GM12878 (cell line): ENCODE data around the gene TSPAN31. TPM values are rescaled to one million over a fixed set of nuclear protein-coding genes. Genes with fewer than 3 reads are reported as not detected.

ENCODE experiments used
- ATAC-seq: fragments of 200-7000 bp; cut with Tn5 transposase; 3 replicates; pipeline ENCODE4 v1.9.1; 2020; ENCODE audit warnings: mild to moderate bottlenecking, moderate library complexity
- BruUV-seq: library from RNA; stranded (reverse); fragments of 400-500 nt; replicated peaks from 2 replicates; lab custom pipeline; 2021; lab: Mats Ljungman, UMichigan
- CTCF ChIA-PET: fragments of 300-600 bp; sonication (Branson Sonifier 250); formaldehyde crosslinking; extraction: SDS; loops from one replicate; lab custom pipeline; 2021; ENCODE audit warnings: inconsistent platforms; lab: Yijun Ruan, JAX
- POLR2A ChIA-PET: fragments of 350-600 bp; formaldehyde crosslinking; extraction: SDS; loops from one replicate; lab custom pipeline; 2021; ENCODE audit warnings: inconsistent platforms; lab: Charles Lee
- RAD21 ChIA-PET: fragments of 300-600 bp; sonication (Branson Sonifier 250); formaldehyde crosslinking; loops from one replicate; lab custom pipeline; 2023; ENCODE audit warnings: antibody characterized with exemption; ENCODE audit not compliant: unreplicated experiment; lab: Charles Lee
- SMC1A ChIA-PET: fragments of 300-600 bp; sonication (Branson Sonifier 250); formaldehyde crosslinking; loops from one replicate; lab custom pipeline; 2023; ENCODE audit not compliant: unreplicated experiment, uncharacterized antibody; lab: Charles Lee
- DNase-seq: peaks from one replicate; pipeline ENCODE4 v3.0.0-alpha.2; 2011; ENCODE audit warnings: low read depth, low spot score
- FAIRE-seq: peaks from 3 replicates; lab custom pipeline; 2011; peaks lifted over from hg19 to GRCh38; lab: Jason Lieb, UNC
- H2AFZ ChIP-seq: 2 replicates; pipeline ENCODE4 v1.6.0; 2011; ENCODE audit warnings: low read depth, low read length, control low read depth; ENCODE audit not compliant: control insufficient read depth
- H3K27ac ChIP-seq: 2 replicates; pipeline ENCODE4 v1.5.1; 2011; ENCODE audit warnings: control low read depth; ENCODE audit not compliant: control insufficient read depth, insufficient read depth
- H3K27me3 ChIP-seq, 2 experiments: replicated peaks in 1 of 2; 2 replicates each; pipeline versions ENCODE4 v1.6.0 to v1.6.1; 2011; ENCODE audit warnings: low read length in 1 of 2; ENCODE audit not compliant: control insufficient read depth in 2 of 2, insufficient read depth in 2 of 2
- H3K36me3 ChIP-seq, 2 experiments: 2 replicates each; pipeline ENCODE4 v1.5.1; 2011; ENCODE audit warnings: low read length in 1 of 2; ENCODE audit not compliant: control insufficient read depth in 2 of 2, insufficient read depth in 2 of 2
- H3K4me1 ChIP-seq: 2 replicates; pipeline ENCODE4 v1.6.1; 2011; ENCODE audit warnings: mild to moderate bottlenecking, low read length, moderate library complexity, mixed read lengths; ENCODE audit not compliant: control insufficient read depth, insufficient read depth
- H3K4me2 ChIP-seq: 2 replicates; pipeline ENCODE4 v1.6.0; 2011; ENCODE audit warnings: control low read depth; ENCODE audit not compliant: control insufficient read depth, insufficient read depth
- H3K4me3 ChIP-seq: fragments of 200-600 bp; sonication (generic); 2 replicates; pipeline ENCODE4 v1.5.1; 2016
- H3K79me2 ChIP-seq: 2 replicates; pipeline ENCODE4 v1.6.0; 2011; ENCODE audit warnings: low read length; ENCODE audit not compliant: control insufficient read depth, insufficient read depth
- H3K9ac ChIP-seq: 2 replicates; pipeline ENCODE4 v1.8.0; 2011; ENCODE audit warnings: low read length, control low read depth, mixed read lengths; ENCODE audit not compliant: control insufficient read depth, insufficient read depth
- H3K9me3 ChIP-seq: replicated peaks from 3 replicates; pipeline ENCODE4 v1.5.1; 2011; ENCODE audit warnings: mild to moderate bottlenecking, low read length; ENCODE audit not compliant: control insufficient read depth, insufficient read depth
- H4K20me1 ChIP-seq: 2 replicates; pipeline ENCODE4 v1.6.0; 2011; ENCODE audit not compliant: control insufficient read depth, insufficient read depth
- CREM ChIP-seq: IDR thresholded peaks from 2 replicates; pipeline ENCODE4 v1.6.1; 2014; ENCODE audit warnings: antibody characterized with exemption, low read depth
- DPF2 ChIP-seq: fragments of 450-650 bp; IDR thresholded peaks from 2 replicates; pipeline ENCODE4 v1.6.1; 2017; ENCODE audit warnings: mild to moderate bottlenecking
- ETV6 ChIP-seq, 2 experiments: fragments of 450-650 bp in 1 of 2; IDR thresholded peaks in 1 of 2; conservative IDR thresholded peaks in 1 of 2; 2 replicates each; pipeline ENCODE4 v1.6.1; 2014; ENCODE audit warnings: antibody characterized with exemption in 1 of 2, borderline replicate concordance in 1 of 2, low read depth in 1 of 2, mild to moderate bottlenecking in 1 of 2, moderate library complexity in 1 of 2
- MTA3 ChIP-seq: IDR thresholded peaks from 2 replicates; pipeline ENCODE4 v1.6.1; 2012; ENCODE audit warnings: low read length, inconsistent platforms, borderline replicate concordance
- NFIC ChIP-seq: IDR thresholded peaks from 2 replicates; pipeline ENCODE4 v1.6.1; 2012; ENCODE audit warnings: low read depth, mild to moderate bottlenecking, inconsistent platforms, low read length, moderate library complexity
- NR2C1 ChIP-seq: fragments of 450-650 bp; IDR thresholded peaks from 2 replicates; pipeline ENCODE4 v1.6.1; 2017; ENCODE audit warnings: antibody characterized with exemption, mild to moderate bottlenecking, moderate library complexity
- POLR2AphosphoS2 ChIP-seq: IDR thresholded peaks from 2 replicates; pipeline ENCODE4 v1.6.1; 2011; ENCODE audit warnings: low read depth, mild to moderate bottlenecking, low read length, improper control_type of control experiment, moderate library complexity
- POLR2AphosphoS5 ChIP-seq: IDR thresholded peaks from 2 replicates; pipeline ENCODE4 v1.6.1; 2011; ENCODE audit warnings: mild to moderate bottlenecking, low read length, inconsistent platforms
- SMARCA5 ChIP-seq: fragments of 450-650 bp; IDR thresholded peaks from 2 replicates; pipeline ENCODE4 v1.6.1; 2017; ENCODE audit warnings: mild to moderate bottlenecking
- SUPT20H ChIP-seq: IDR thresholded peaks from 2 replicates; pipeline ENCODE4 v1.6.1; 2011; ENCODE audit warnings: low read depth, mild to moderate bottlenecking, low read length, moderate library complexity, borderline replicate concordance; ENCODE audit not compliant: control insufficient read depth
- WGBS: methylation state at CpG from one replicate; pipeline ENCODE4 v1.1.6; 2016; ENCODE audit warnings: low lambda C conversion rate; ENCODE audit not compliant: insufficient replicate concordance, insufficient coverage; ENCODE audit errors: missing lambda C conversion rate; 5-methylcytosine and 5-hydroxymethylcytosine counted together
- in situ Hi-C: fragments of 300-500 bp; cut with MboI; formaldehyde crosslinking; loops from 9 replicates; pipeline ENCODE4 v1.14.3; 2018; ENCODE audit warnings: mixed read lengths
- intact Hi-C: fragments of 100-400 bp; cut with micrococcal nuclease; formaldehyde crosslinking; loops from one replicate; pipeline ENCODE4 v1.14.2; 2022; ENCODE audit not compliant: unreplicated experiment
- polyA plus RNA-seq, 11 experiments: library from polyadenylated mRNA; depleted of rRNA in 4 of 11; unstranded in 6 of 11; stranded (reverse) in 5 of 11; fragments of >200 nt; fragmentation: Nextera tagmentation in 4 of 11; fragmentation: Illumina TruSeq in 1 of 11; extraction: Ambion mirVana in 4 of 11; extraction: Trizol in 1 of 11; gene quantifications; 1 replicate in 1 of 11; 2 replicates in 10 of 11; pipeline versions ENCODE4 v1.2.1 to v1.2.3, GENCODE V29; 2011 to 2016; ENCODE audit warnings: inconsistent platforms in 2 of 11, missing spikeins in 2 of 11, low read depth in 1 of 11
- total RNA-seq, 4 experiments: library from RNA; depleted of rRNA in 3 of 4; stranded (reverse); fragments of >200 nt in 3 of 4; fragmentation: Illumina TruSeq in 1 of 4; extraction: Trizol in 1 of 4; gene quantifications; 2 replicates each; pipeline versions ENCODE4 v1.2.1 to v1.2.3, GENCODE V29; 2013 to 2021
- TF ChIP-seq, protein P1 (sequence below): IDR thresholded peaks from 2 replicates; pipeline ENCODE4 v1.6.1; 2011; ENCODE audit warnings: borderline replicate concordance, low read depth, mild to moderate bottlenecking, moderate library complexity, mixed read lengths, low read length; ENCODE audit not compliant: insufficient read depth; ENCODE audit errors: extremely low read length
- TF ChIP-seq, protein P2 (sequence below): fragments of 450-650 bp; formaldehyde crosslinking; IDR thresholded peaks from 2 replicates; pipeline ENCODE4 v1.4.0; 2020; ENCODE audit warnings: mild to moderate bottlenecking, moderate library complexity

TSPAN31 gene
- total and polyA plus RNA-seq, 10 of the 15 experiments (the other 5 are each of a cell fraction or from before 2014, with no cell fraction given), result 11.8 to 32.2 (median 24.7) TPM

DNA sequence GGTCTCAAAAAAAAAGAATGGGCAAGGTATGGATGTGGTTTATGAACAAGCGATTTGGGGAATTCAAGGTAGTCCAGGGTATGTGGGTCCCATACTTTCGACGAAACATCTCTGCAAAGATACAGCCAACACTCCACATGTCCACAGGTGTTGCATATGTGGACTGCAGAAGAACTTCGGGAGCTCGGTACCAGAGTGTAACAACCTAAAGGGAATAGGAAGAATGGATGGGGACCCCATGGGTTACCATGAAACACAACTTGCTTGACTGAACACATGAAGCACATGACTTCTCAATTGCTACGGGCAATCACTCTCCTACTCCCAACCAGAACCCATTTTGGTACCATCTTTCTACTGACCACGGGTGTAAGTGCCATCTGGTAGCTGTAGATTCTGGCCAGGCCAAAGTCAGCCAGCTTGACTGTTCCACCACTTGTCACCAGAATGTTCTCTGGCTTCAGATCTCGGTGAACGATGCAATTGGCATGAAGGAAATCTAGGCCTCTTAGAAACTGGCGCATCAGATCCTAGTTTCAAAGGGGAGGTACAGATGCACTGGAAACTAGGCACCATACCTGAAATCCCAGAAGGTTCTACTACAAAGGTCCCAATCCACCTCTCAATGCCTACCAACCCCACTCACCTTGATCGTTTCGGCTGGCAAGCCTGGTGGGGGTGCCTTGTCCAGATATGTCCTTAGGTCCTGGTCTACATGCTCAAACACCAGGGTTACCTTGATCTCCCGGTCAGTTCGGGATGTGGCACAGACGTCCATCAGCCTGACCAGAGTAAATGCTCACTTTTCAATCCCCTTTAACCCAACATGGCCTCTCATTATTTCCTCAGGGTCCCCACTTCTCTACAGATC, 6.0 kb downstream of the TSPAN31 start (continued):
- no peak for TF ChIP-seq CREM
- TF ChIP-seq, protein P1, sequence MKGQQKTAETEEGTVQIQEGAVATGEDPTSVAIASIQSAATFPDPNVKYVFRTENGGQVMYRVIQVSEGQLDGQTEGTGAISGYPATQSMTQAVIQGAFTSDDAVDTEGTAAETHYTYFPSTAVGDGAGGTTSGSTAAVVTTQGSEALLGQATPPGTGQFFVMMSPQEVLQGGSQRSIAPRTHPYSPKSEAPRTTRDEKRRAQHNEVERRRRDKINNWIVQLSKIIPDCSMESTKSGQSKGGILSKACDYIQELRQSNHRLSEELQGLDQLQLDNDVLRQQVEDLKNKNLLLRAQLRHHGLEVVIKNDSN, result no peak
- TF ChIP-seq ETV6 (conservative IDR thresholded peaks at IDR 0.05 in 1 of 2, IDR thresholded peaks at IDR 0.05 in 1 of 2; ENCODE audit: borderline replicate concordance in 1 of 2, low read depth in 1 of 2), result no peak
- no peak for TF ChIP-seq SUPT20H
- TF ChIP-seq POLR2AphosphoS5, result peak; percentile 36; the same call in 1 of the 2 replicates
- TF ChIP-seq MTA3, result peak; percentile 17; the same call in 1 of the 2 replicates

DNA sequence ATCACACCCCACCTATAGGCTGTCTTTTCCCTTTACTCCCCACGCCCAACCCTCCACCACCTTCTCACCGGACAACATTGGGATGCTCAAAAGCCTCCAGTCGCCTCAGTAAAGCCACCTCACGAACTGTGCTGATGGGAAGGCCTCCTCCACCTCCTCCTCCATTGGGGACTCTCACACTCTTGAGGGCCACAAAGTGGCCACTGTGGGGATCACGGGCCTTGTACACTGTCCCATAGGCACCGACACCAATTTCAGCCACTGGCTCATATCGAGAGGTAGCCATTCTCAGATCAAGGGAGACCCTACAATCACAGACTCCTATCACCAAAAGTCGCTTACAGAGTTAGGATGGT, 6.6 kb downstream of the TSPAN31 start:
- H2AFZ ChIP-seq, result peak overlapping the region; percentile 83
- intact Hi-C loops, result loop anchor here (10.0 kb wide), 1 partner anchor 277 kb away; the partner anchor contains the start of gene ARHGAP9
- peak overlapping the region; percentile 79 for H3K4me3 ChIP-seq
- no peaks in the 10 kb centered on the region for H3K9me3 ChIP-seq
- no peaks in the 10 kb centered on the region for H3K27me3 ChIP-seq
- SMC1A ChIA-PET, result no interaction called here
- RAD21 ChIA-PET, result interaction anchor here (0.6 to 1.1 kb wide), 4 partner anchors 10 to 190 kb away, joined by 3 to 5 read pairs (median 4); no protein-coding TSS in a partner anchor
- FAIRE-seq (no peak), ATAC-seq (peak; percentile 2), DNase-seq (no peak)
- TF ChIP-seq NFIC (no peak), NR2C1 (no peak), SMARCA5 (no peak), DPF2 (no peak), MTA3 (peak; percentile 35; the same call in 1 of the 2 replicates), POLR2AphosphoS2 (0 out of 2 replicates have a peak, but pooled peaks have one; percentile 22)
- TF ChIP-seq, protein P2, sequence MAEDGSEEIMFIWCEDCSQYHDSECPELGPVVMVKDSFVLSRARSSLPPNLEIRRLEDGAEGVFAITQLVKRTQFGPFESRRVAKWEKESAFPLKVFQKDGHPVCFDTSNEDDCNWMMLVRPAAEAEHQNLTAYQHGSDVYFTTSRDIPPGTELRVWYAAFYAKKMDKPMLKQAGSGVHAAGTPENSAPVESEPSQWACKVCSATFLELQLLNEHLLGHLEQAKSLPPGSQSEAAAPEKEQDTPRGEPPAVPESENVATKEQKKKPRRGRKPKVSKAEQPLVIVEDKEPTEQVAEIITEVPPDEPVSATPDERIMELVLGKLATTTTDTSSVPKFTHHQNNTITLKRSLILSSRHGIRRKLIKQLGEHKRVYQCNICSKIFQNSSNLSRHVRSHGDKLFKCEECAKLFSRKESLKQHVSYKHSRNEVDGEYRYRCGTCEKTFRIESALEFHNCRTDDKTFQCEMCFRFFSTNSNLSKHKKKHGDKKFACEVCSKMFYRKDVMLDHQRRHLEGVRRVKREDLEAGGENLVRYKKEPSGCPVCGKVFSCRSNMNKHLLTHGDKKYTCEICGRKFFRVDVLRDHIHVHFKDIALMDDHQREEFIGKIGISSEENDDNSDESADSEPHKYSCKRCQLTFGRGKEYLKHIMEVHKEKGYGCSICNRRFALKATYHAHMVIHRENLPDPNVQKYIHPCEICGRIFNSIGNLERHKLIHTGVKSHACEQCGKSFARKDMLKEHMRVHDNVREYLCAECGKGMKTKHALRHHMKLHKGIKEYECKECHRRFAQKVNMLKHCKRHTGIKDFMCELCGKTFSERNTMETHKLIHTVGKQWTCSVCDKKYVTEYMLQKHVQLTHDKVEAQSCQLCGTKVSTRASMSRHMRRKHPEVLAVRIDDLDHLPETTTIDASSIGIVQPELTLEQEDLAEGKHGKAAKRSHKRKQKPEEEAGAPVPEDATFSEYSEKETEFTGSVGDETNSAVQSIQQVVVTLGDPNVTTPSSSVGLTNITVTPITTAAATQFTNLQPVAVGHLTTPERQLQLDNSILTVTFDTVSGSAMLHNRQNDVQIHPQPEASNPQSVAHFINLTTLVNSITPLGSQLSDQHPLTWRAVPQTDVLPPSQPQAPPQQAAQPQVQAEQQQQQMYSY (CRISPR knock-in tag), result no peak
- TF ChIP-seq, protein P1, result no peak
- in situ Hi-C loops, result no loop called here
- peak overlapping the region; percentile 99 for H3K9ac ChIP-seq
- H3K27ac ChIP-seq, result peak overlapping the region; percentile 94
- CTCF ChIA-PET, result interaction anchor here (1.2 to 1.9 kb wide), 2 partner anchors 10 to 144 kb away, joined by 3 to 9 read pairs; no protein-coding TSS in a partner anchor
- peaks cover 21% of the 10 kb centered on the region for H3K4me1 ChIP-seq
- no TSS peak for BruUV-seq
- H3K36me3 ChIP-seq, result peaks cover 6 to 7% of the 10 kb centered on the region in 2 experiments
- peak overlapping the region; percentile 78 for H3K4me2 ChIP-seq
- 5% methylated on average over 8 of the region's 8 CpGs for whole genome bisulfite sequencing
- H3K79me2 ChIP-seq, result peaks cover 30% of the 10 kb centered on the region
- POLR2A ChIA-PET, result interaction anchor here (0.8 to 1.2 kb wide), 2 partner anchors 10 to 12 kb away, joined by 4 to 18 read pairs; no protein-coding TSS in a partner anchor
- no peaks in the 10 kb centered on the region for H4K20me1 ChIP-seq
